Trophoblast cell (in vitro differentiated cells and primary cell): Measurements from ENCODE around the gene TNN.
A peak's percentile ranks its signal among the peaks of the same experiment; 100 is the strongest.
"Not testable (repeated sequence)": the region's sequence is repeated elsewhere in the genome, so short reads cannot be mapped to it uniquely, and the experiment has no call there.

ENCODE experiments used
- DNase-seq, 2 donors: peaks; one replicate each; pipeline ENCODE4 v3.0.0-alpha.2; 2016
- H2AFZ ChIP-seq: 2 replicates; pipeline ENCODE4 v1.6.1; 2013; ENCODE audit warnings: low read length, moderate library complexity, mild to moderate bottlenecking; ENCODE audit not compliant: insufficient read depth, poor library complexity
- H2AK5ac ChIP-seq: 2 replicates; pipeline ENCODE4 v1.6.1; 2013; ENCODE audit warnings: mild to moderate bottlenecking, low read length
- H2BK120ac ChIP-seq: 2 replicates; pipeline ENCODE4 v1.6.1; 2013; ENCODE audit warnings: low read length, mild to moderate bottlenecking, moderate library complexity; ENCODE audit not compliant: insufficient read depth, poor library complexity
- H2BK12ac ChIP-seq: 2 replicates; pipeline ENCODE4 v1.6.1; 2013; ENCODE audit warnings: mild to moderate bottlenecking, low read length, moderate library complexity
- H2BK5ac ChIP-seq: 2 replicates; pipeline ENCODE4 v1.6.1; 2013; ENCODE audit warnings: low read length, low read depth, moderate library complexity, mild to moderate bottlenecking; ENCODE audit not compliant: poor library complexity
- H3K14ac ChIP-seq: 2 replicates; pipeline ENCODE4 v1.6.1; 2013; ENCODE audit warnings: mild to moderate bottlenecking, low read length
- H3K18ac ChIP-seq: 2 replicates; pipeline ENCODE4 v1.6.1; 2013; ENCODE audit warnings: mild to moderate bottlenecking, low read length
- H3K23ac ChIP-seq: 2 replicates; pipeline ENCODE4 v1.6.1; 2013; ENCODE audit warnings: low read length
- H3K27ac ChIP-seq: 2 replicates; pipeline ENCODE4 v1.5.1; 2013; ENCODE audit warnings: low read depth, mild to moderate bottlenecking, inconsistent platforms, low read length, moderate library complexity
- H3K27me3 ChIP-seq: 2 replicates; pipeline ENCODE4 v1.6.1; 2013; ENCODE audit warnings: inconsistent platforms, mild to moderate bottlenecking, low read length, moderate library complexity; ENCODE audit not compliant: insufficient read depth
- H3K36me3 ChIP-seq, 2 experiments: 1 replicate in 1 of 2; 2 replicates in 1 of 2; pipeline ENCODE4 v1.6.1; 2013; ENCODE audit warnings: low read length in 2 of 2, mild to moderate bottlenecking in 2 of 2, moderate library complexity in 1 of 2; ENCODE audit not compliant: insufficient read depth in 2 of 2, control insufficient read depth in 1 of 2
- H3K4ac ChIP-seq: 2 replicates; pipeline ENCODE4 v1.6.1; 2013; ENCODE audit warnings: low read depth, mild to moderate bottlenecking, low read length, moderate library complexity
- H3K4me1 ChIP-seq, 2 experiments: 1 replicate in 1 of 2; 2 replicates in 1 of 2; pipeline ENCODE4 v1.6.1; 2013; ENCODE audit warnings: low read length in 2 of 2, mild to moderate bottlenecking in 2 of 2, moderate library complexity in 1 of 2; ENCODE audit not compliant: insufficient read depth in 2 of 2, control insufficient read depth in 1 of 2
- H3K4me2 ChIP-seq: 2 replicates; pipeline ENCODE4 v1.6.1; 2013; ENCODE audit warnings: inconsistent platforms, mild to moderate bottlenecking, low read length, moderate library complexity
- H3K4me3 ChIP-seq: 2 replicates; pipeline ENCODE4 v1.5.1; 2013; ENCODE audit warnings: mild to moderate bottlenecking, low read depth, low read length, inconsistent platforms
- H3K79me1 ChIP-seq: one replicate; pipeline ENCODE4 v1.6.1; 2013; ENCODE audit warnings: low read length
- H3K79me2 ChIP-seq: 2 replicates; pipeline ENCODE4 v1.6.1; 2013; ENCODE audit warnings: low read length, mild to moderate bottlenecking; ENCODE audit not compliant: control insufficient read depth, insufficient read depth, poor library complexity
- H3K9ac ChIP-seq: 2 replicates; pipeline ENCODE4 v1.6.1; 2013; ENCODE audit warnings: mild to moderate bottlenecking, low read length
- H3K9me3 ChIP-seq: 2 replicates; pipeline ENCODE4 v1.6.1; 2013; ENCODE audit warnings: low read depth, mild to moderate bottlenecking, control low read depth, inconsistent platforms, low read length; ENCODE audit not compliant: insufficient read depth
- H4K12ac ChIP-seq: 2 replicates; pipeline ENCODE4 v1.6.1; 2013; ENCODE audit warnings: low read depth, mild to moderate bottlenecking, low read length, moderate library complexity
- H4K8ac ChIP-seq: 2 replicates; pipeline ENCODE4 v1.6.1; 2013; ENCODE audit warnings: low read depth, mild to moderate bottlenecking, low read length, moderate library complexity
- H4K91ac ChIP-seq: one replicate; pipeline ENCODE4 v1.6.1; 2013; ENCODE audit warnings: low read depth, mild to moderate bottlenecking, low read length, moderate library complexity
- whole genome bisulfite sequencing: extraction: QIAGEN DNeasy Blood & Tissue Kit; methylation state at CpG from one replicate; pipeline ENCODE4 v1.1.7; 2013; ENCODE audit warnings: missing lambda C conversion rate; ENCODE audit not compliant: insufficient read length, insufficient coverage; ENCODE audit errors: extremely low coverage; 5-methylcytosine and 5-hydroxymethylcytosine counted together

The TNN gene

DNA sequence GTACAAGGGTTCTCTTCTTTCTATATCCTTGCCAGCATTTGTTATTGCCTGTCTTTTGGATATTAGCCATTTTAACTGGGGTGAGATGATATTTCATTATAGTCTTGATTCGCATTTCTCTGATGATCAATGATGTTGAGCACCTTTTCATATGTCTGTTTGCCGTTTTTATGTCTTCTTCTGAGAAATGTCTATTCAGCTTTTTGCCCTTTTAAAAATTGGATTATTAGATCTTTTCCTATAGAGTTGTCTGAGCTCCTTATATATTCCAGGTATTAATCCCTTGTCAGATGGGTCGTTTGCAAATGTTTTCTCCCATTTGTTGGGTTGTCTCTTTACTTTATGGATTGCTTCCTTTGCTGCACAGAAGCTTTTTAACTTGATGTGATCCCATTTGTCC, 25.0 kb upstream of the TNN start:
- no CpG with 5 or more reads among the region's 3 CpGs for WGBS
- Histone ChIP-seq H3K27ac (no peak overlapping the region), H3K79me2 (no peaks in the 10 kb centered on the region), H3K4me1 (peaks cover 5 to 9% of the 10 kb centered on the region in 2 experiments), H3K4ac (no peak overlapping the region), H3K4me2 (no peak overlapping the region), H2BK120ac (no peak overlapping the region), H3K23ac (no peak overlapping the region), H3K27me3 (no peaks in the 10 kb centered on the region), H3K4me3 (no peak overlapping the region), H3K36me3 (no peaks in the 10 kb centered on the region), H2BK5ac (no peak overlapping the region), H4K8ac (no peak overlapping the region), H3K9ac (no peak overlapping the region), H2BK12ac (no peak overlapping the region), H2AK5ac (no peak overlapping the region), H4K12ac (no peak overlapping the region), H3K14ac (no peak overlapping the region), H3K18ac (no peak overlapping the region), H3K9me3 (no peaks in the 10 kb centered on the region), H2AFZ (no peak overlapping the region), H3K79me1 (no peaks in the 10 kb centered on the region), H4K91ac (no peak overlapping the region)
- DNase-seq = no peak

DNA sequence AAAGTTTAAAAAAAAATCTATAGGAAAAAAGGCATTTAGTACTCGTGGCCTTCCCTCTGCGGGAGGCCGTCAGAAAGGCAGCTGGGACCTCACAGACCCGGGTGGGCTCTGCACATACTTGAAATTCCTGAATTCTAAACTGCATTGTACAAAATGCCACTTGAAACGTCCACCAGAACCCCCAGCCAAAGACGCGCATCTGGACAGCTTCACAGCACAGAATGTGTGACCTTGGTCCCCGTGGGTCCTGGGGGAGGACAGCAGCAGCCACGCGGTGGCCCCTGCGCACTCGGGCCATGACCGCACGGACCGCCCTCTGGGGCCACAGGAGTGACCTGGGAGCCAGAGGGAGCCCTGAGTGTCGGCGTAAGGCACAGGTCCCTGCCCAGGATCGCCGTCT, 23.8 kb upstream of the TNN start:
- no peak overlapping the region for H4K8ac ChIP-seq
- no peaks in the 10 kb centered on the region for H3K79me2 ChIP-seq
- peak overlapping the region; percentile 15 for H3K4me2 ChIP-seq
- WGBS = no CpG with 5 or more reads among the region's 19 CpGs
- no peak for DNase-seq
- H3K27ac ChIP-seq = peak overlapping the region; percentile 12
- H4K12ac ChIP-seq = peak overlapping the region; percentile 70
- H3K27me3 ChIP-seq = no peaks in the 10 kb centered on the region
- no peak overlapping the region for H3K23ac ChIP-seq
- H3K36me3 ChIP-seq = no peaks in the 10 kb centered on the region
- H3K9me3 ChIP-seq = no peaks in the 10 kb centered on the region
- H2BK120ac ChIP-seq = no peak overlapping the region
- no peak overlapping the region for H3K14ac ChIP-seq
- H2BK5ac ChIP-seq = peak overlapping the region; percentile 65
- peaks cover 5 to 9% of the 10 kb centered on the region in 2 experiments for H3K4me1 ChIP-seq
- no peak overlapping the region for H2AFZ ChIP-seq
- H4K91ac ChIP-seq = peak overlapping the region; percentile 46
- no peak overlapping the region for H2AK5ac ChIP-seq
- no peak overlapping the region for H3K18ac ChIP-seq
- H2BK12ac ChIP-seq = peak overlapping the region; percentile 85
- no peak overlapping the region for H3K9ac ChIP-seq
- no peaks in the 10 kb centered on the region for H3K79me1 ChIP-seq
- no peak overlapping the region for H3K4ac ChIP-seq
- no peak overlapping the region for H3K4me3 ChIP-seq

- H4K91ac ChIP-seq, H3K4me2 ChIP-seq: not testable (repeated sequence)
These were observed 23.0 kb upstream of the TNN start for GRCh38 chr1:175044591-175044990.

DNA sequence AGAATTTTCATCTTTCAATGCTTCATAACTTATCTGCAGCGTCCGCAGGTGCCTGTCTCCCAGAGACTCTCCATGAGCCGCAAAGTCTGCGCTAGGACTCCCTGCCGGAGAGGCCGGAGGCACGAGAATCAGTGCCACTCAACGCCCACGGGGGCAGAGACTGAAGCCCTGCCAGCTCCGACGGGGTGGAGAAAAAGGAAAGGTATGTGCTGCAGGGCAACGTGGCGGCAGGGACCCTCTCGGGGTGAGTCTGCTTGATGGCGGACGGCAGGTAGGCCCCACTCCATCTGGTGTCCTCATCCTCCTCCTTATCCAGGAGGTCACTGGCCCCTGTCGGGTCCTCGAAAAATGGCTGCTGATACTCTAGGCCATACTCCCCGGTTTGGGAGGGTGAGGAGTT, 22.5 kb upstream of the TNN start:
- Histone ChIP-seq H3K18ac (no peak overlapping the region), H3K4me2 (no peak overlapping the region)
- WGBS = no CpG with 5 or more reads among the region's 19 CpGs

More at GRCh38 chr1:175044591-175044990, 23.0 kb upstream of the TNN start:
- H3K79me1 ChIP-seq, H2BK5ac ChIP-seq, H3K27ac ChIP-seq, H3K23ac ChIP-seq, H3K79me2 ChIP-seq, H3K18ac ChIP-seq, H3K14ac ChIP-seq, H3K27me3 ChIP-seq, H3K36me3 ChIP-seq, H3K9ac ChIP-seq, H3K4me3 ChIP-seq, H2BK120ac ChIP-seq, H3K4ac ChIP-seq, DNase-seq, H4K12ac ChIP-seq, H4K8ac ChIP-seq, H2BK12ac ChIP-seq, H2AFZ ChIP-seq, H3K9me3 ChIP-seq, H2AK5ac ChIP-seq, H3K4me1 ChIP-seq: not testable (repeated sequence)
- no CpG with 5 or more reads among the region's 18 CpGs for WGBS

More for the DNA sequence above, 22.5 kb upstream of the TNN start:
- Histone ChIP-seq H3K79me1 (no peaks in the 10 kb centered on the region), H4K12ac (no peak overlapping the region), H2AFZ (no peak overlapping the region), H3K4me1 (peaks cover 5 to 9% of the 10 kb centered on the region in 2 experiments), H3K4ac (no peak overlapping the region), H3K14ac (no peak overlapping the region), H3K23ac (no peak overlapping the region), H3K9me3 (no peaks in the 10 kb centered on the region), H2BK120ac (no peak overlapping the region), H4K91ac (no peak overlapping the region), H2AK5ac (no peak overlapping the region), H3K79me2 (no peaks in the 10 kb centered on the region), H2BK5ac (no peak overlapping the region), H4K8ac (no peak overlapping the region), H3K27me3 (no peaks in the 10 kb centered on the region), H3K36me3 (no peaks in the 10 kb centered on the region), H3K4me3 (no peak overlapping the region), H3K27ac (no peak overlapping the region), H2BK12ac (no peak overlapping the region), H3K9ac (no peak overlapping the region)
- no peak for DNase-seq
